Skeletal muscle cell (primary cell): Measurements from ENCODE around the gene FAM13A.
"Not testable (repeated sequence)": the region's sequence is repeated elsewhere in the genome, so short reads cannot be mapped to it uniquely, and the experiment has no call there.

ENCODE experiments used
- DNase-seq: peaks from one replicate; pipeline ENCODE4 v3.0.0-alpha.2; 2010; ENCODE audit warnings: low read depth
- H3K4me3 ChIP-seq: 2 replicates; pipeline ENCODE4 v1.5.1; 2011; ENCODE audit warnings: low read depth, mild to moderate bottlenecking, control low read depth, low read length, moderate library complexity

The FAM13A gene

DNA sequence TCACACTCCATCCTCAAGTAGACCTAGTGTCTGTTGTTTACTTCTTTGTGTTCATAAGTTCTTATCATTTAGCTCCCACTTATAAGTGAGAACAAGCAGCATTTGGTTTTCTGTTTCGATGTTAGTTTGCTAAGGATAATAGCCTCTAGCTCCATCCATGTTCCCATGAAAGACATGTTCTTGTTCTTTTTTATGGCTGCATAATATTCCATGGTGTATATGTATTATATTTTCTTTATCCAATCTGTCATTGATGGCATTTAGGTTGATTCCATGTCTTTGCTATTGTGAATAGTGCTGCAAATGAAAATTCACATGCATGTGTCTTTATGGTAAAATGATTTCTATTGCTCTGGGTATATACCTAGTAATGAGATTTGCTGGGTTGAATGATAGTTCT, 51.9 kb downstream of the FAM13A start:
- DNase-seq, H3K4me3 ChIP-seq: not testable (repeated sequence)

DNA sequence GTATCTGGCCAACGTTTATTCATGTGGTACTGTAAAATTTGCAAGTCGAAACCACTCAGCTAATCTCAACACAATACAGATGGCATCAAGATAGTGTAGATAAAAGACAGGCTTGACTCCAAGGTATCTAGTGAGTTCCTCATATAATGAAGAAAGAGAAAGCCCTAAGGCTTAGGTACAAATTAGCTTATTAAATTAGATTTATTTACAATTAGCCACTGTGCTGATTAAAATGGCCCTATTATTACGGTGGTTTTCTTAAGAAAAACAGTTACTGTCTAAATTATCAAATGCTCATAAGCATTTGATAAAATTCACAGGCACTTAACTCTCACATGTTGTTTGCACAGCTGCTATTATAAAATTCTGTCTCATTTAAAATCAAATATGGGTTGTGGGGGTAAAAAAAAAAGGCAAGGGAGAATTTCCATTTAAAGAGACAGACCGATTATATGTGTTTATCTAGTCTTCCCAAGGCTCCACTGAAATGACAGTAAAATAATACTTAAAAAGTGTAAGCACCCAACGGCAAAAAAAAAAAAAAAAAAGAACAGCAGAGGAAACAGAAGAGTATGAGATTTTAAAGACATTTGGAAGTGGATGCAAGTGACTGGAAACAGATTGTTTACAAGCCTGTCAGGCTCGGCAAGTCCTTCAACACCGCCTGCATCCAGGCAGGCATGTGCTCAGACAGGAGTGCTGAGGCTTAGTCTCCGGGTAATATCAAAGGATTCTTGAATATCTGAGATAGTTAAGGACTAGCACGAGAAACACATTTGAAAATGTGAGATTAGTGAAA, 55.1 kb downstream of the FAM13A start:
- DNase-seq, result no peak
- no peak overlapping the region for H3K4me3 ChIP-seq

DNA sequence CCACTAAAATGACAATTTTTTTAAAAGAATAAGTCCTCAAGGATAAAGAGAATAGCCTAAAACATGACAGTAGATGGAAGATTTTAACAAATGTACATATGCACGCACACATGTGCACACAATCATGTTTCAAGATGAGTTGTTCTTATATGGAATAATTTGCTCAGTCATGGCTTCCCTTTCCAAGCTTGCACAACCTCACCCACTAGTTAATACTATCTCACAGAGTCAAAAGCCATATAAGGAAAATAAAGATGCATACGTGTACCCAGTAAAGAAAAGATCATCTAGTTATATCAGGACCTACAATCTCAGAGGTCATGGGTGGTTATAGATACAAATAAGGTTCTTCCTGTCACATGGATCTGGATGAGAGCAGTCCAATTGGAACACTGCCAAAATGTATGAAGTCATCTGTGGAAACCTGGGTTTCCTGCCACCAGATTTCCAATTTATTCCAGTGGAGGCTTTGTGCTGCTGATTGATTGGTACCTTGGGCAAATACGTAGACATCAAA, 56.1 kb downstream of the FAM13A start:
- no peak overlapping the region for H3K4me3 ChIP-seq
- DNase-seq, result peak; percentile 40

DNA sequence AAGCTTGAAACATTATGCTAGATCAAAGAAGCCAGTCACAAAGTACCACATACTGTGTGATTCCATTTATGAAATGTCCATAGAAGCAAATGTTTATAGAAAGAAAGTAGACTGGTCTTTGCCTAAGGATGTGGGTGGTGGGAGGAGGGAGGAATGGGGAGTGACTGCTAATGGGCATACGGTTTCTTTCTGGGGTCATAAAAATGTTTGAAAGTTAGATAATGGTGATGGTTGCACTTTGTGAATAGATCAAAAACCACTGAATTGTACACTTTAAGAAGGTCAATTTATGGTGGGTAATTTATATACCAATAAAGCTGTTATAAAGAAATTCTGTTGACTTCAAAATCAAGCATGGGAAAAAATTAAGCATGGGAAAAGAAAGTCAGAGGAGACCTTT, 56.6 kb downstream of the FAM13A start:
- no peak for DNase-seq
- H3K4me3 ChIP-seq, result no peak overlapping the region

DNA sequence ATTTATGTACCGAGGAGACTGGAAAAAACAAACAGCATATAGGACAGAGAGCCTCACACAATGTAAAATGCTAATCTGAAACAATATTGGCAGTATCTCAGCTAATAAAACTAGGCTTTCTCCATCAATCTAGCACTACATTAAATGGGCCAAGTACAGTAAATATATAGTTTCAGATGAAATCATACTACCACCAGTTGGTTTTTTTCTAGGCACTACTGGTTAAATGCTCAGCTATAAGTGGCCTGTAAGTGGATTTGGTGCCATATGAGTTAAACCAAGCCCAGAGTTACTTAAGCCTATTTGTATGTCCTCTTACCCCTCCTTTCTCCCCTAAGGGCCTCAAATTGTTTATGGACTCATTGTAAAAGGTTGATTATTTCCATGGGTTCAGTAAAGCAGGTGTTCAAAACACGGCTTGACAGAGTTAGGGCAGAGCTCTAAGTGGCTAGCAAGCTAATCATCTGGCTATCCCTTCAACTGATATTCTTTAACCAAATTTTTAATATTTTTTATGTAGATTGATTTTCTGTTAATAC, 57.5 kb downstream of the FAM13A start:
- DNase-seq, result no peak

DNA sequence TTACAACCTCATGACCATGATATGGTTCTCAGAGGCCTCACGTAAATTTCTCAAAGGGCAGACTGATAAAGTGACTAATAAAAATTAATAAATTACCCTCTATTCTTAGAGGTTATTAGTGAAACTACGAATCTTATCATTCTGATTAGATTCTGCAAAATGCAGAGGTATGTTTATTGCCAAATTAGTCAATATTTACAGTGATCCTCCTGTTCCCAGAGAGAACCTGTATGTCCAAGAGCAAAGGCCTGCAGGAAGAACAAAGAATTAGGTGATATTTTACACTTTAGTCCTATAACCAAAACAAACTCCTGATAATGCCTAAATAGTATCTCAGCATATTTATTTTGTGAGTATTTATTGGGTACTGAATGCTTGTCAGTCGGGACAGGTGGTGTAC, 58.1 kb downstream of the FAM13A start:
- DNase-seq, result no peak
- no peak overlapping the region for H3K4me3 ChIP-seq

More for the DNA sequence above, 57.5 kb downstream of the FAM13A start:
- no peak overlapping the region for H3K4me3 ChIP-seq

DNA sequence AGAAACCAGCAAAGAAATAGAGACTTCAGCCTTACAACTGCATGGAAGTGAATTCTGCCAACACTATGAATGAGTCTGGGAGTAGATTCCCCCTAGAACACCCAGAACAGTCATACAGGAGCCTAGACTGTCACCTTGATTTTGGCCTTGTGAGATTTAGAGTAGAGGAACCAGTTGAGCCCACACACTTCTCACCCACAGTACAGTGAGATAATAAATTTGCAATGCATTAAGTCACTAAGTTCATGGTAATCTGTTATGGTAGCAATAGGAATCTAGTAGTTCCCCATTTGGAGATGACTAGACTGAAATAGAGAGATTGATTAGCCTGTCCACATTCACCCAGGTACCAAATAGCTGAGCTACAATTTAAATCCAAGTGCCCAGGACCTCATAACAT, 59.0 kb downstream of the FAM13A start:
- no peak overlapping the region for H3K4me3 ChIP-seq
- no peak for DNase-seq

DNA sequence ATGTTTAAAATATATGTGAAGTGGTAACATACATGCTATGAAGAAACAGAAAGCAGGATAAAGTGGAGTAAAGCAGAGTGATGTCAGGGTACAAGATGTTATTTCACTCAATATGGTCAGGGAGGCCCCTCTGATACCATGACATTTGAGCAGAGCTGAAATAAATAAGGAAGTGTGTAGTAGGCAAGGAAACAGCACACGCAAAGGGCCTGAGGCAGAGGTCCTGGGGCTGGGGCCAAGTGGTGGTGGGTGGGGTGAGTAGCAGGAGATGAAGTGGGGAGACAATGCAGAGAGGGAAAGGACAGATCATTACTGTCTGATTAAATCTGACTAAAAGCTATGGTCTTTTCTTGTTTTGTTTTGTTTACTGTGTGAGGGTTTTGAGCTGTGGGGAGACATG, 61.1 kb downstream of the FAM13A start:
- no peak for DNase-seq
- H3K4me3 ChIP-seq, result no peak overlapping the region

DNA sequence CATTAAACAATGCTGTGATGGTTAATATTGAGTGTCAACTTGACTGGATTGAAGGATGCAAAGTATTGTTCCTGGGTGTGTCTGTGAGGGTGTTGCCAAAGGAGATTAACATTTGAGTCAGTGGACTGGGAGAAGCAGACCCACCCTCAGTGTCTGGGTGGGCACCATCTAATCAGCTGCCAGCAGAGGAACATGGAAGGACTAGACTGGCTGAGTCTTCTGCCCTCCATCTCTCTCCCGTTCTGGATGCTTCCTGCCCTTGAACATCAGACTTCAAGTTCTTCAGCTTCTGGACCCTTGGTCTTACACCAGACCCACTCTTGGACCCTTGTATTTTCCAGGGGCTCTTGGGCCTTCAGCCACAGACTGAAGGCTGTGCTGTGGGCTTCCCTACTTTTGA, 61.7 kb downstream of the FAM13A start:
- not testable (repeated sequence) for H3K4me3 ChIP-seq

DNA sequence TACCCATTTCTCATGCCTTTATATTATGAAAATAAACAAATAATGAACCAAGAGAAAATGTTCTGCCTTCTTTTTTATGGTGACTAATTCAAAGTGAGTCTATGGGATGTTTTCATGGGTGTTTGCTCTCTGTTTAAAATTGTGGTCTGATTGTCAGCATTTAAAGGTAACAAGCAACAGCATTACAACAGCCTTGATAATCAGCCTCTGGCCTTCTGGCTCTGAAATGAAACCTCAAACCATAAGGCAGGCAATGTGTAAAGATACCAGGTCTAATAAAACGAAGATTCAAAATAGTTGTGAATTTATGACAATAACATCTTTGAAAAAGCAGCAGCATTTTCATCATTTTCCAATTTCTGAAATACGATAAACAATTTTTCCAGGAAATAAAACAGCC, 63.7 kb downstream of the FAM13A start:
- no peak overlapping the region for H3K4me3 ChIP-seq
- DNase-seq, result no peak

More for the DNA sequence above, 61.7 kb downstream of the FAM13A start:
- not testable (repeated sequence) for DNase-seq

DNA sequence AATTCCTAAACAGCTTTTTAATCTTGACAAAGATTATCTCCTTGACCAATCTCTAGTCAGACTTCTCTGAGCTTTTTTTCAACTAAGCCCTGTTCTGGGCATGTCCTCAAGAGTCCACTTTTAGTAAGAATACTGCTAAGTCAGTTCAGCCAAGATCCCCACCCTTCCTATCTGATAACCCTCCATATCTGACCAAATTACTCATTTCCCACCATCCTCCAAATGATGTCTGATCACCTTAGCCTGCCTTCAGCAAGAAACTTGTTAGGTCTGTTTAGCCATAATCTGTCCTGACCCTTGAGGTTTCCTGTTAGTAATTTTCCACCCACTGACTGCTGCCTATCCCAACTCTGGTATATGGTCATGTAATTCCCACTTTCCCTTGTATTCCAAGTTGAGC, 65.2 kb downstream of the FAM13A start:
- DNase-seq, result no peak
- H3K4me3 ChIP-seq, result no peak overlapping the region

DNA sequence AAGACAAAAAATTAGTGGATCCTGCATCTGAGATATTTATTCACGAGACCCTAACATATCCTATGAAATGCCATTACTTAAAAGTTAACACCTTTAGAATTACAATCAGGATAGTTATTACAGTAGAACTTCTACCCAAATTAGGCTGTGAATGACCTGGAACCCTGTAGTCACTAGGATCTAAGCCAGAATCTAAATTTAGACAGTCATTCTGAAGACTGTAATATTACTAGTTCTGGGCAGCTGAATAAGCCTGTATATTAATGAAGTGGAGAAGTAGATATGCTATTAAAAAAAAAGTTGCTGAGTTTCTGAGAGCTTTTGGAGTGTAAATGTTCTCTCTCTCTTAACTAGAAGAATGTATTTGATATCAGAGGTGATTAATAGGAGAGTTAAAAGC, 67.0 kb downstream of the FAM13A start:
- H3K4me3 ChIP-seq, result no peak overlapping the region
- no peak for DNase-seq

DNA sequence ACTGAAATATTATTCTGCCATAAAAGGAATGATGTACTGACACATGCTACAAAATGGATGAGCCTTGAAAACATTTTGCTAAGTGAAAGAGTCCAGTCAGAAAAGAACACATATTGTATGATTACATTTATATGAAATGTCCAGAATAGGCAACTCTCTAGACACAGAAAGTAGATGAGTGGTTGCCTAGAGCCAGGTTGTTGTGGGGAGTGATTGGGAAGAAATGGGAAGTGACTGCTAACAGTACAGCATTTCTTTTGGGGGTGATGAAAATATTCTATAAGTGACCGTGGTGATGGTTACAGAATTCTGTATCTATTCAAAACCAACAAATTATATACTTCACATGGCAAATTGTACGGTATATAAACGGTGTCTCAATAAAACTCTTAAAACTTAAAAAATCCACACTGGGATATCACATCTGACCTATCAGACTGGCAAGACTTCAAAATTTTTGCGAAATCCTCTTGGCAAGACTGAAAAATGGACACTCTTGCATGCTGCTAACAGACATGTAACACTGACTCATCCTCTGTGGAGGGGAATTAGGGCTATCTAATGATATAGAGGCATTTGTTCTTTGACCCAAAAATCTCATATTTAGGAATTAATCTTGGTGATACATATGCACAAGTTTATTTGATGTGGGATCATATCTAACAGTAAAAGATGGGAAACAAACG, 71.8 kb downstream of the FAM13A start:
- DNase-seq, result peak; percentile 83
- H3K4me3 ChIP-seq, result no peak overlapping the region

DNA sequence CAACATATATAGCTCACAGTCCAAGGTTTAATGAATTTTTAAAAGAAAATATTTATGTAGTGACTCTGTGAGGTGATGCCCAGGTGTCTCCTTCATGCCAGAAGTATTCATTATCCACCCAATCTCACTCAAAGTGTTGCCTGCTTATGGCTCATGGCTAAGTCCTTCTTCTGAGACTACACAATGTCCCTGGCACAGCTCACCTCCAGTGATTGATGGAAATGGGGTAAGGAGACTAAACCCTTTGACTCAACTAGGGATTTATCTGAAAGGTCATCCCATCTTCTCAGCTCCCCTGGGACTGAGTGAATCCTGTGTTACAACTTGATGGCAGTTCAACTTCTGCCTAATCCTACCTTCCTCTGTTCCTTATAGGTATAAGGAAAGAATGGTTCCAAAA, 74.2 kb downstream of the FAM13A start:
- H3K4me3 ChIP-seq, result no peak overlapping the region
- DNase-seq, result no peak

DNA sequence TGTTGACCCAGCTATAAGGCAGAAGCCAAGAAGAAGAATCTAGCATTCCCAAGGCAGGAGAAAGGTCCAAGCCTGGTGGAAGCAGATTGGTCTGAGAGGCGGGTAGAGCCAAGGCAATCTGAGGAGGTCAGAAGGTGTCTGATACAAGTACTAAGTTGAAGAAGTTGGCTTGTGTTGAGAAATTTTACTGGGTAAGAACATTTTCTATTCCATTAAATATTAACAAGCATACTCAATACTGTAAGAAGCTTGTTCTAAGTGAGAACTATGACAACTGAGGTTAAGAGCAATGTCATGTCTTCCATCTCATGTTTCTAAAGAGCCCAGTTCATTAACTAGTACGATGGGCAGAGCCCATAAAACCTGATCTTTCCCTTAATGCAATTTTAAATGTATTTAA, 75.0 kb downstream of the FAM13A start:
- H3K4me3 ChIP-seq, result no peak overlapping the region
- DNase-seq, result no peak

DNA sequence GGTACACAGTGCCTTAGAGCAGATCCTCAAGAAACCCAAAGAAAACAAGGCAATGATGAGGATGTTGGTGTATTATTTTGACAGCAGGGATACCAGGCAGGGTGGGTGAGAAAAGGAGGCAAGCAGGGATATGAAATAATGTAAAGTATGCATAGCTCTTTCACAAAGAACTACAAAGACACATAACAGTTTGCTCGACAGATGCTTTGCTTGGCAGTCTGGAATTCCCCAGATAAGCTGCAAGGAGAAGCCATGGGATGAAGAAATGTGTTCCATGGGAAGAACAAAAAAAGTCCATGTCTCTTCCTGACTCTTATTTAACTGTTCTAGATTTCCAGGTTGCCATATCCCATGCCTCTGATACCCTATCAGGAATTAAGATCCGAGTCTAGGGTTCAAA, 75.4 kb downstream of the FAM13A start:
- H3K4me3 ChIP-seq, result no peak overlapping the region
- no peak for DNase-seq

DNA sequence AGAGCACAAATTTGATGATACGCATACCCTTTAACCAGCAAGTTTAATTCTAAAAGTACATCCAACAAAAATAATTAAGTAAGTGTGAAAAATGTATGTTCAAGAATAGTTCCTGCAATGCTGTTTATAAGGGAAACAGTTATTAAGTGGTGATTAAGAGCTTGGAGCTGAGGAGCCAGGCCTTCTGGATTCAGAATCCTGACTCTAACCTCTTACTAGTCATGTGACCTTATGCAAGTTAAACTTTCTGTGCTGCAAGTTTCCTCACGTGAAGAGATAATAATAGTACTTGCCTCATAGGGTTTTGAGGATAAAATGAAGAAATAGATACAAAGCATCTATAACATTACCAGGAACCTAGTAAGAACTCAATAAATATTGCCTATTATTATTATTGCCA, 77.7 kb downstream of the FAM13A start:
- DNase-seq, result no peak
- H3K4me3 ChIP-seq, result no peak overlapping the region

DNA sequence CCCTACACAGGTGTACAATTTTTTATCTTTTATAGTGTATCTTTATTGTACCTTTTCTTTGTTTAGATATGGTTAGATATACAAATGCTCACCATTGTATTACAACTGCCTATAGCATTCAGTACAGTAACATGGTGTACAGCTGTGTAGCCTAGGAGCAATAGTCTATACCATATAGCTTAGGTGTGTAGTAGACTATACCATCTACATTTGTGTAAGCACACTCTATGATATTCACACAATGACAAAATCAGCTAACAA, 80.3 kb downstream of the FAM13A start:
- no peak overlapping the region for H3K4me3 ChIP-seq
- no peak for DNase-seq

DNA sequence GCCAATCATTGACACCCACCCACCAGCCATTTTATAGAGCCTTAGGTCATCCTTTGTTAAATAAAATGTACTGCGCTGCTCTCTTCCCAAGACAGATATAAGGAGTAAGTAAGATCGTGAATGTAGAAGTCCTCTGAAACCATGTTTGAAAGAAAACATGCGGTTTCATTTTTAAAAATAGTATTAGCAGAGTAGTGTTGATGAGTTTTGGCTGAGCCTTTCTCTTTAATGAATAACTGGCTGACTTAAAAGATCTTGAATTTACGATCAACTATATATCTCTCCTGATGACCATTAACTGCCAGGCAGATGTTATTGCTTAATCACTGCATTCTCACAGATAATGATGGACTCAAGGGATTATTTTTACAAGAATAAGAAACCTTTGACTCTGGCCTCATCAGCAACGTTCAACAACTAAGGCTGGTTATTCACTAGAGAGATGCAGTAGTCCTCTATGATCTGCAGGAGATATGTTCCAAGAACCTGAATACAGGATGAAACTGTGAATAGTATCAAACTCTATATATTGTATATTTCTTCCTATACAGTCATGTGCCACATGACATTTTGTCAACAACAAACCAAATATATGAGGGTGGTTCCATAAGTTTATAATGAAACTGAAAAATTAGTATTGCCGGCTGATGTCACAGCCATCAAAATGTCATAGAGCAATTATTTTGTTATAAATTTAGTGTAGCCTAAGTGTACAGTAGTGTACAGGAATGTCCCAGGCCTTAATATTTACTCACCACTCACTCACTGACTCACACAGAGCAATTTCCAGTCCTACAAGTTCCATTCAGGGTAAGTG, 80.8 kb downstream of the FAM13A start:
- no peak overlapping the region for H3K4me3 ChIP-seq
- DNase-seq, result no peak

DNA sequence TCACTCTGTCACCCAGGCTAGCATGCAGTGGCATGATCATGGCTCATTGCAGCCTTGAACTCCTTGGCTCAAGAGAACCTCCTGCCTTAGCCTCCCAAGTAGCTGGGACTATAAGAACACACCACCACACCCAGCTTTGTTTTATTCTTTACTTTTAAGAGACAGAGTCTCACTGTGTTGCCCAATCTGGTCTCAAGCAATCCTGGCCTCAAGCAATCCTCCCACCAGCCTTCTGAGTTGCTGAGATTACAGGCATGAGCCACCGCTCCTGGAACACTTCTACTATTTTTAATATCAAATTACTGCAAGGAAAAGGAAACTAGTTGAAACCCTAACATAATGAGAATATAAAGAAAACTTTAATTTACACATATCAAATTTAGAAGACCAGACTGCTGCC, 85.4 kb downstream of the FAM13A start:
- DNase-seq, result no peak
- no peak overlapping the region for H3K4me3 ChIP-seq
